Stimulated activated CD4-positive, alpha-beta T cell treated with anti-CD3 and anti-CD28 coated beads, Interleukin-15, amount 100 ng/mL, for 1 hour (primary cell): Measurements from ENCODE around the gene RNF223.

Experiments used
- DNase-seq, 2 donors: peaks; one replicate each; pipeline ENCODE4 v3.0.0-alpha.2; 2020; ENCODE audit warnings: low read depth in 1 of 2, low spot score in 1 of 2

The RNF223 gene

GRCh38 chr1:1047407-1047806 lies 26.7 kb downstream of the RNF223 start:
- no peak for DNase-seq

- DNase-seq: no peak
Observed at GRCh38 chr1:1046767-1047166, 27.3 kb downstream of the RNF223 start.

- no peak for DNase-seq
Observed at GRCh38 chr1:1046243-1046642, 27.9 kb downstream of the RNF223 start.

GRCh38 chr1:1045129-1045528 lies 29.0 kb downstream of the RNF223 start:
- DNase-seq: no peak

GRCh38 chr1:1044455-1045078 lies 29.5 kb downstream of the RNF223 start:
- DNase-seq: no peak

GRCh38 chr1:1043921-1044320 lies 30.2 kb downstream of the RNF223 start:
- no peak for DNase-seq

- DNase-seq: no peak
Observed at GRCh38 chr1:1043411-1043810, 30.7 kb downstream of the RNF223 start.

- DNase-seq: no peak
Observed at GRCh38 chr1:1042835-1043234, 31.3 kb downstream of the RNF223 start.

- no peak for DNase-seq
Observed at GRCh38 chr1:1041873-1042272, 32.2 kb downstream of the RNF223 start.

GRCh38 chr1:1041092-1041523 lies 33.0 kb downstream of the RNF223 start:
- no peak for DNase-seq

GRCh38 chr1:1040004-1040991 lies 33.8 kb downstream of the RNF223 start:
- DNase-seq: peak; percentile 62

GRCh38 chr1:1039145-1039910 lies 34.8 kb downstream of the RNF223 start:
- no peak for DNase-seq

- no peak for DNase-seq
Observed at GRCh38 chr1:1038694-1039093, 35.4 kb downstream of the RNF223 start.

- no peak for DNase-seq
Observed at GRCh38 chr1:1037366-1038327, 36.5 kb downstream of the RNF223 start.

GRCh38 chr1:1035291-1035943 lies 38.7 kb downstream of the RNF223 start:
- no peak for DNase-seq

- no peak for DNase-seq
Observed at GRCh38 chr1:1034439-1034781, 39.7 kb downstream of the RNF223 start.

- no peak for DNase-seq
Observed at GRCh38 chr1:1033731-1034438, 40.2 kb downstream of the RNF223 start.

GRCh38 chr1:1033009-1033587 lies 41.0 kb downstream of the RNF223 start:
- peak; percentile 66 to 87 for DNase-seq

GRCh38 chr1:1032424-1032823 lies 41.7 kb downstream of the RNF223 start:
- no peak for DNase-seq
